GM10248 (cell line): ENCODE results near the gene TGFBI.

Experiments
- CTCF ChIA-PET: fragments of 300-600 bp; sonication (Branson Sonifier 250); formaldehyde crosslinking; extraction: SDS; loops from one replicate; lab custom pipeline; 2021; ENCODE audit warnings: antibody characterized with exemption; lab: Yijun Ruan, JAX
- POLR2A ChIA-PET: fragments of 350-650 bp; sonication (Branson Sonifier 250); formaldehyde crosslinking; extraction: SDS; loops from one replicate; lab custom pipeline; 2020; ENCODE audit warnings: antibody characterized with exemption; lab: Yijun Ruan, JAX
- DNase-seq: peaks from one replicate; pipeline ENCODE4 v3.0.0; 2012; ENCODE audit errors: extremely low spot score
- TF ChIP-seq, protein P1 (sequence below): IDR thresholded peaks from 2 replicates; pipeline ENCODE4 v1.5.1; 2012; ENCODE audit warnings: mild to moderate bottlenecking, low read depth; ENCODE audit errors: extremely low read depth, missing control alignments, control extremely low read depth

The TGFBI gene

DNA sequence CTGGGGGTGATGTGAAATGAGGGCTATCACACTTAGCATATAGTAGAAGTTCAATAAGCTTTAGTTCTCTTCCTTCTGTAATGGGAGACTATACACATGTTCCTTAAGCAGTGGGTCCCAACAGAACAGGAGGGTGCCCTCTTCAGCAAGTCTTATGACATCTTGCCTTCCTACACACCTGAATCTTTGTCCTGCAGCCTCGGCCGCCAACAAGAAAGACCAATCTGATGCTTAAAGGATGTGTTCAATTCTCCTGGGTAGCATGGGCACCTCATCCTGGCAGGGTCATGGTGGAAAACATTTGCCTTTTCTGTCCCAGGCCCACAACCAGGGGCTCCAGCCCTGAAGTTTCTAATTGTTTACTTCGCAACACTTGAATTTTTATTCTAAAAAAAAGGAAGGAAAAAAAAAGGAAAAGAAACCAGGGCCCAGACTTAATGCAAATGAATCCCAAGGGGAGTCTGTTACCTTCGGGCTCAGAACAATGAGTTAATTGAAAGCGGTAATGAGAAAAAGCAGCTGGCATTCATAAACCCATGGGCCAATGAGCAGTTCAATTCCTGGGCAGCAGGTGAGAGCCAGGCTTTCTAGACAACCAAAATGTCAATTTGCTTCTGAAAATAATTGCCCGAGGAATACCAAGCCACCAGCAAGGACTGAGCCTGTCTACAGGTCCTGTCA lies 77.7 kb downstream of the TGFBI start:
- DNase-seq = no peak
- ChIA-PET CTCF (no interaction called here), POLR2A (no interaction called here)
- TF ChIP-seq, protein P1, sequence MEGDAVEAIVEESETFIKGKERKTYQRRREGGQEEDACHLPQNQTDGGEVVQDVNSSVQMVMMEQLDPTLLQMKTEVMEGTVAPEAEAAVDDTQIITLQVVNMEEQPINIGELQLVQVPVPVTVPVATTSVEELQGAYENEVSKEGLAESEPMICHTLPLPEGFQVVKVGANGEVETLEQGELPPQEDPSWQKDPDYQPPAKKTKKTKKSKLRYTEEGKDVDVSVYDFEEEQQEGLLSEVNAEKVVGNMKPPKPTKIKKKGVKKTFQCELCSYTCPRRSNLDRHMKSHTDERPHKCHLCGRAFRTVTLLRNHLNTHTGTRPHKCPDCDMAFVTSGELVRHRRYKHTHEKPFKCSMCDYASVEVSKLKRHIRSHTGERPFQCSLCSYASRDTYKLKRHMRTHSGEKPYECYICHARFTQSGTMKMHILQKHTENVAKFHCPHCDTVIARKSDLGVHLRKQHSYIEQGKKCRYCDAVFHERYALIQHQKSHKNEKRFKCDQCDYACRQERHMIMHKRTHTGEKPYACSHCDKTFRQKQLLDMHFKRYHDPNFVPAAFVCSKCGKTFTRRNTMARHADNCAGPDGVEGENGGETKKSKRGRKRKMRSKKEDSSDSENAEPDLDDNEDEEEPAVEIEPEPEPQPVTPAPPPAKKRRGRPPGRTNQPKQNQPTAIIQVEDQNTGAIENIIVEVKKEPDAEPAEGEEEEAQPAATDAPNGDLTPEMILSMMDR = no peak

DNA sequence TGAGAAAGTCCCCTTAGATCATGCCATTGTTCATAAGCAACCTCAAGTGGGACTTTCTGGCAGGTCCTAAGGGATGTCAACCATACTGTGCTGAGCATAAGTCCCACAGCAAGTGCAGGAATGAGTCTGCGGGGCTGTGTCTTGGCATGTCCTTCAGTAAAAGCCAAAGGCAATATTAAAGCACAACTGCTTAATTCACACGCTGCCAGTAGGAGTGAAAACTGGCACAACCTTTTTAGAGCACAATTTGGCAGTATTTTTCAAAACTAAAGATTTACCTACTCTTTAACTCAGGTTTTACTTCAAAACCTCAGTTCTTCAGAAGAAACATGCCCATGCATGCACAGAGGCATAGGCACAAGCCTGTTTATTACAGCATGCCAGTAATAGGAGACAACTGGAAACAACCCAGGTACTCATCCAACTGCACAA lies 79.4 kb downstream of the TGFBI start:
- no peak for DNase-seq
- CTCF ChIA-PET = interaction anchor here (2.1 kb wide), 1 partner anchor 27 kb away, joined by 8 read pairs; no protein-coding TSS in a partner anchor
- POLR2A ChIA-PET = no interaction called here
- TF ChIP-seq, protein P1 = no peak

DNA sequence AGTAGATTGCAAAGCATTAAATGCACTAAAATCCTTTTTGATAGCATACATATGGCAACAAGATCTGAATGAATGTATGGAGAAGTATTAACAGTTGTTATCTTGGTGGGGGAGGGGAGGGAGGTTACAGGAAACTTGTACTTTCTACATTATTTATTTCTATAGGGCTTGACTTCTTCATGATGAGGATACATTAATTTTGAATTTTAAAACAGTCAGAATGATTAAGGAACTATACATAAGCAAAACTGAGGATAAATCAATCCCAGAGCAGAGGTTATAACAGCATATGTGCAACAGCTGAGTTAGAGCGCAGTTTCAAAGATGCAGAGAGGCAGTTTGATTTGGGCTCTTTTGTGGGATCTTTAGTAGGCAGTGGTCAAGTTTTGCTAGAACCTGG lies 80.0 kb downstream of the TGFBI start:
- TF ChIP-seq, protein P1 = no peak
- ChIA-PET POLR2A (no interaction called here), CTCF (interaction anchor here (0.9 to 2.3 kb wide), 3 partner anchors 16 to 131 kb away, joined by 4 to 8 read pairs (median 7); no protein-coding TSS in a partner anchor)
- no peak for DNase-seq

DNA sequence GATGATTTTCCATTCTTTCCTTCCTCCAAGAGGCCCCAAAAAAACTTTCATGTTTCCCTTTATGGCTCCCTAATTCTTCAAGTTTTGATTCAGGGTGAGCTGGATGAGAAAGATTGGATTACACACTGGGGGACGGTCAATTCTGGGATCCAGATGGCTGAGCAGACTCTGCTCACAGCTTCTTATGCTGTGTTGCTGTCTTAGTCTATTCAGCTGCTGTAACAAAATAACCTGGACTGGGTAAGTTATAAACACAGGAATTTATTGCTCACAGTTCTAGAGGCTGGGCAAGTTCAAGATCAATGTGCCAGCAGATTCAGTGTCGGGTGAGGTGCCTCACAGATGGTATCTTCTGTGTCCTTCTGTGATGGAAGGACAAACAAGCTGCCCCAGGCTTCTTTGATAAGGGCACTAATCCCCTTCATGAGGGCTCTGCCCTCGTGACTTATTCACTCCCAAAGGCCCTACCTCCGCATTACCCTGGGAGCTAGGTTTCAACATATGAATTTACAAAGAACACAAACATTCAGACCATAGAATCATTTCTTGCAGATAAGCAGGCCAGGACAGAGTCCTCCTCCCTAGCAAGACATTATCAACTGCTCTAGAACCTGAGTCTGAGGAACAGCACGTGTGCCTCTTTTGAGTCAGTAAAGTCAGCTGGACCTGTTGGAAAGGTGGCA lies 80.8 kb downstream of the TGFBI start:
- POLR2A ChIA-PET = no interaction called here
- TF ChIP-seq, protein P1 = no peak
- CTCF ChIA-PET = interaction anchor here (0.9 to 2.3 kb wide), 3 partner anchors 15 to 132 kb away, joined by 4 to 8 read pairs (median 7); no protein-coding TSS in a partner anchor
- DNase-seq = no peak
